Left lung (tissue), 10 donors: ENCODE measurements around the gene MATN1. TPM values are rescaled to one million over a fixed set of nuclear protein-coding genes. Genes with fewer than 3 reads are reported as not detected.
A peak's percentile ranks its signal among the peaks of the same experiment; 100 is the strongest.

Experiments
- ATAC-seq: fragments of 200-7000 bp; cut with Tn5 transposase; one replicate; pipeline ENCODE4 v1.9.1; 2020; ENCODE audit warnings: moderate library complexity
- DNase-seq, 4 donors: peaks; one replicate each; pipeline ENCODE4 v3.0.0-alpha.2; 2013 to 2020
- H3K27ac ChIP-seq, 2 donors: fragments of 200-600 bp; sonication (generic) in 1 of 2; one replicate each; pipeline versions ENCODE4 v1.5.0 to v1.8.0; 2020 to 2021
- H3K27me3 ChIP-seq, 2 donors: fragments of 200-600 bp; sonication (generic) in 1 of 2; one replicate each; pipeline versions ENCODE4 v1.5.0 to v1.8.0; 2020 to 2021
- H3K36me3 ChIP-seq, 2 donors: fragments of 200-600 bp; sonication (generic) in 1 of 2; one replicate each; pipeline versions ENCODE4 v1.5.0 to v1.8.0; 2020 to 2021
- H3K4me1 ChIP-seq, 2 donors: fragments of 200-600 bp; one replicate each; pipeline ENCODE4 v1.8.0; 2021
- H3K4me3 ChIP-seq, 2 donors: fragments of 200-600 bp; sonication (generic) in 1 of 2; one replicate each; pipeline versions ENCODE4 v1.5.0 to v1.8.0; 2020 to 2021; ENCODE audit warnings: mild to moderate bottlenecking in 1 of 2
- H3K9me3 ChIP-seq, 2 donors: fragments of 200-600 bp; sonication (generic) in 1 of 2; one replicate each; pipeline versions ENCODE4 v1.5.0 to v1.8.0; 2020 to 2021
- intact Hi-C, 2 donors: fragments of 100-400 bp; cut with DNase I; formaldehyde crosslinking; loops; one replicate each; pipeline versions ENCODE4 v1.11.2 to v1.14.2; 2022
- polyA plus RNA-seq, 6 donors: library from polyadenylated mRNA; unstranded; fragments of 120-200 nt; gene quantifications; one replicate each; pipeline ENCODE4 v1.2.1, GENCODE V29; 2013; ENCODE audit not compliant: insufficient read length in 6 of 6
- total RNA-seq, 2 donors: library from RNA; stranded (reverse); fragmentation: NEBNext Ultra II Directional; extraction: Animal tissue kit (Norgen Biotek cat#: 25700); gene quantifications; one replicate each; pipeline ENCODE4 v1.2.1, GENCODE V29; 2021
- TF ChIP-seq, protein P1 (sequence below), 2 donors: fragments of 200-600 bp; sonication (generic) in 1 of 2; IDR thresholded peaks; one replicate each; pipeline versions ENCODE4 v1.5.0 to v1.8.0; 2021; ENCODE audit warnings: antibody characterized with exemption in 2 of 2
- donor health status: DM: no; HTN: yes; CAD: no.
- donor health status: DM: no; HTN: no; CAD: no.

MATN1 gene
- total and polyA plus RNA-seq, 8 donors = 0.08 to 1.1 (median 0.43) TPM; not detected in 1

DNA sequence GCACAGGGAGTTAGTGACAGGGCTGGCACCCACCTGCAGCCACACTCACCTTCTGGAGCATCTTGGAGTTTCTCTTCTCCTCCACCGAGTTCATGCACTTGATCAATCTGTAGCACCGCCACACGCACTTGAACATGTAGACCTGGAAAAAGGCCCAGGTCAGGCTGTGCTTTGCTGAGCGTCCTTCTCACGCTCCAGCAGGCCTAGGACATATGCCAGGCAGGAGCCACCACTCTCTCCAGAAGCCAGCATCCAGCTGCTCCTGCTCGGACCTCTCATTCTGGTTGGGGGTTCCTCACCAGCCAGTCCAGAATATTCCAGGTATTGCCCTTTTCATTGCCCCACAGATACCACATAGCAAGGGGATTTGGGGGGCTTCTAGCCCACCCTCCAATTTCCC lies 11.7 kb upstream of the MATN1 start:
- ATAC-seq (peak; percentile 68), DNase-seq (no peak)
- Histone ChIP-seq H3K9me3 (no peaks in the 10 kb centered on the region), H3K36me3 (peaks cover 0 to 79% of the 10 kb centered on the region in 2 donors), H3K4me3 (no peak overlapping the region), H3K27me3 (no peaks in the 10 kb centered on the region), H3K27ac (no peak overlapping the region), H3K4me1 (peaks cover 0 to 14% of the 10 kb centered on the region in 2 donors)
- TF ChIP-seq, protein P1, sequence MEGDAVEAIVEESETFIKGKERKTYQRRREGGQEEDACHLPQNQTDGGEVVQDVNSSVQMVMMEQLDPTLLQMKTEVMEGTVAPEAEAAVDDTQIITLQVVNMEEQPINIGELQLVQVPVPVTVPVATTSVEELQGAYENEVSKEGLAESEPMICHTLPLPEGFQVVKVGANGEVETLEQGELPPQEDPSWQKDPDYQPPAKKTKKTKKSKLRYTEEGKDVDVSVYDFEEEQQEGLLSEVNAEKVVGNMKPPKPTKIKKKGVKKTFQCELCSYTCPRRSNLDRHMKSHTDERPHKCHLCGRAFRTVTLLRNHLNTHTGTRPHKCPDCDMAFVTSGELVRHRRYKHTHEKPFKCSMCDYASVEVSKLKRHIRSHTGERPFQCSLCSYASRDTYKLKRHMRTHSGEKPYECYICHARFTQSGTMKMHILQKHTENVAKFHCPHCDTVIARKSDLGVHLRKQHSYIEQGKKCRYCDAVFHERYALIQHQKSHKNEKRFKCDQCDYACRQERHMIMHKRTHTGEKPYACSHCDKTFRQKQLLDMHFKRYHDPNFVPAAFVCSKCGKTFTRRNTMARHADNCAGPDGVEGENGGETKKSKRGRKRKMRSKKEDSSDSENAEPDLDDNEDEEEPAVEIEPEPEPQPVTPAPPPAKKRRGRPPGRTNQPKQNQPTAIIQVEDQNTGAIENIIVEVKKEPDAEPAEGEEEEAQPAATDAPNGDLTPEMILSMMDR (IDR thresholded peaks at IDR 0.05) = no peak
- intact Hi-C loops = no loop called here

DNA sequence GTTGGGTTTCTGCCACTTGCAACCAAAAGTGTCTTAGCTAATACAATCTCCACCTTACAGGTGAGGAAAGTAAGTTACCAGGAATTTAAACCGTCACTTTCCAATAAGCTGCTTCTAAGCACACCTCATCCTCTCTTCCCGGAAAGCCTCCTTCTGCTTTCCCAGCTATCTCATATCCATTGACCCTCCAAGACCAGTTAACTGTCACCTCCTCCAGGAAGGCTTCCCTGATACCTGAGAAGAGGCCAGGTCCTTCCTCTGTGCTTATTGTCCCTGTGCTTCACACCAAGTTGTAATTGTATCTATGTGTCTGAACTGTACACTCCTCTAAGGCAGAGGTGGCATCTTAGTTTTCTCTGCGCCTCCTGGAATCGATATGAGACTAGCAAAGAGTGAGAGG lies 11.2 kb upstream of the MATN1 start:
- Histone ChIP-seq H3K9me3 (no peaks in the 10 kb centered on the region), H3K4me1 (peaks cover 0 to 15% of the 10 kb centered on the region in 2 donors), H3K4me3 (no peak overlapping the region), H3K36me3 (peaks cover 0 to 73% of the 10 kb centered on the region in 2 donors), H3K27ac (no peak overlapping the region), H3K27me3 (no peaks in the 10 kb centered on the region)
- no peak for DNase-seq
- TF ChIP-seq, protein P1 (IDR thresholded peaks at IDR 0.05) = no peak
- ATAC-seq = no peak
- intact Hi-C loops = no loop called here

DNA sequence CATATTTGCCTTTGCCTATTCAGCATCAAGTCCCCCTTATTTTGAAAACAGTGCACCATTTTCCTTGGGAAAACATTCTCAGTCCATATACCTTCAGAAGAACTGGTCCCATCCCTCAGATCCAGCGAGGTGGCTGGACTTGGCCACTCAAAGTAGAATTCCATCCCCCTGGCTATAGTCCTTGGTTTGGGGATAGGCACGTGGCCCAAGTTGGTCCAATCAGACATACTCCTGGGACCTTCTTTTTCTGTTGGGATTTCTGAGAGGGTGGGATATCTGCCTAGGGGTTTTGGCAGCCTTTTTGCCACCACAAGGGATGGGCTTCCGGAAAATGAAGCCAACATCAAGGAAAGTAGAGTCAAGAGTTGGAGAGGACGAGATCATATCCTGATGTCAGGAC lies 10.7 kb upstream of the MATN1 start:
- Histone ChIP-seq H3K27me3 (no peaks in the 10 kb centered on the region), H3K9me3 (no peaks in the 10 kb centered on the region), H3K4me3 (no peak overlapping the region), H3K27ac (no peak overlapping the region), H3K4me1 (peaks cover 0 to 15% of the 10 kb centered on the region in 2 donors), H3K36me3 (peaks cover 0 to 68% of the 10 kb centered on the region in 2 donors)
- DNase-seq (no peak), ATAC-seq (no peak)
- intact Hi-C loops = no loop called here
- TF ChIP-seq, protein P1 (IDR thresholded peaks at IDR 0.05) = no peak

DNA sequence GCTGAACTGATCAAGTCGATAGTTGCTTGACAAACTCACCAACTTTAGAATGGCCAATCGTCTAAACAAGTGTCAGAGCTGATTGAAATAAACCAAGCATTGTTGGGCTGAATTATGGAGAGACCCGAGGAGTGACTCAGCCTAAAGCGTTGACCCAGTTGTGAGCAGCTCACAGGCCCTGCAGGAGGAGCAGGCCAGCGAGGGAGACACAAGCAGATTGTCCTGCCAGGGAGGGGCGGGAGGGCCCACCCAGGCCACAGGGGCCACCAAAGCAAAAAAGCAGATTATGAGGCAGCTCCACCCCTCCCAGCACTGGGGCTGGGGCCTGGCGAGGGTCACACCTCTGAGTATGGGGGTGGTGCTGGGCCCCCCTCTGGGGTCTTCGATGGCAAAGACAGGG lies 10.1 kb upstream of the MATN1 start:
- H3K27ac ChIP-seq = no peak overlapping the region
- no peaks in the 10 kb centered on the region for H3K9me3 ChIP-seq
- DNase-seq (no peak), ATAC-seq (no peak)
- TF ChIP-seq, protein P1 (IDR thresholded peaks at IDR 0.05) = no peak
- no peak overlapping the region for H3K4me3 ChIP-seq
- intact Hi-C loops = no loop called here
- peaks cover 0 to 15% of the 10 kb centered on the region in 2 donors for H3K4me1 ChIP-seq
- H3K27me3 ChIP-seq = no peaks in the 10 kb centered on the region
- peaks cover 0 to 62% of the 10 kb centered on the region in 2 donors for H3K36me3 ChIP-seq

DNA sequence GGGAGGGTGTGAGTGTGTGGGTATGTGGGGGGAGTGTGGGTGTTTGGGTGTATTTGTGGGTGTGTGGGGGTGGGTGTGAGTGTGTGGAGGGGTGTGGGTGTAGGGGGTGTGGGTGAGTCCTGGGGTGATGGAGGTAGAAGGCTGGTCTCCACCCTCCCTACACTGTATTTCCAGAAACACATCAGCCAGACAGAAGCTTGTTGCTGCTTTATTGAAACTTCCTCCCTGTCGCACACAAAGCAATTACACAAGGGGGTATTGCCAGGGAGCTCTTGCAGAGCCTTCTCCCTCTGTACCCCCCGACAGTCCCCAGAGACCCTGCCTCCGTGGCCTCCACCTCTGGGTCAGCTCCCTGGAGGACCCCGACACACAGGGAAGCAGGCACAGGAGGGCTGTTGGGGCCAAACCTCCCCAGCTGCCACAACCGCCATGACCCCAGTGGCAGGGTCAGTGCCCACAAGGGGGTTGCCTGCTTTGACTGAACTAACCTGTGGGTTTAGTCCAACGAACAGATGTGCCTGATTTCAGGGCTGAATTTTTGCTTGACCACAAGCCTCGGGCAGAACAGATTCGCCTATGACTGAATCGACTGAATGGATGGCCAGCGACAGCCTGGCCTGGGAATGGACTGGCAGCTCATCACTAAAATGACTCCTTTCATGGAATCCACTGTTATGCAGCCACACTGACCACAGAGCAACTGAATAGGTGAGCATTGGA lies 9.1 kb upstream of the MATN1 start:
- no peak overlapping the region for H3K4me3 ChIP-seq
- ATAC-seq = no peak
- no peak overlapping the region for H3K27ac ChIP-seq
- no peak for DNase-seq
- peaks cover 0 to 52% of the 10 kb centered on the region in 2 donors for H3K36me3 ChIP-seq
- TF ChIP-seq, protein P1 (IDR thresholded peaks at IDR 0.05) = no peak
- no peaks in the 10 kb centered on the region for H3K9me3 ChIP-seq
- intact Hi-C loops = no loop called here
- peaks cover 0 to 15% of the 10 kb centered on the region in 2 donors for H3K4me1 ChIP-seq
- H3K27me3 ChIP-seq = no peaks in the 10 kb centered on the region
